Kidney capillary endothelial cell (primary cell): ENCODE measurements around the gene CFAP100.

Experiments
- DNase-seq: peaks from one replicate; pipeline ENCODE4 v3.0.0-alpha.2; 2018; ENCODE audit warnings: low spot score

Gene CFAP100

DNA sequence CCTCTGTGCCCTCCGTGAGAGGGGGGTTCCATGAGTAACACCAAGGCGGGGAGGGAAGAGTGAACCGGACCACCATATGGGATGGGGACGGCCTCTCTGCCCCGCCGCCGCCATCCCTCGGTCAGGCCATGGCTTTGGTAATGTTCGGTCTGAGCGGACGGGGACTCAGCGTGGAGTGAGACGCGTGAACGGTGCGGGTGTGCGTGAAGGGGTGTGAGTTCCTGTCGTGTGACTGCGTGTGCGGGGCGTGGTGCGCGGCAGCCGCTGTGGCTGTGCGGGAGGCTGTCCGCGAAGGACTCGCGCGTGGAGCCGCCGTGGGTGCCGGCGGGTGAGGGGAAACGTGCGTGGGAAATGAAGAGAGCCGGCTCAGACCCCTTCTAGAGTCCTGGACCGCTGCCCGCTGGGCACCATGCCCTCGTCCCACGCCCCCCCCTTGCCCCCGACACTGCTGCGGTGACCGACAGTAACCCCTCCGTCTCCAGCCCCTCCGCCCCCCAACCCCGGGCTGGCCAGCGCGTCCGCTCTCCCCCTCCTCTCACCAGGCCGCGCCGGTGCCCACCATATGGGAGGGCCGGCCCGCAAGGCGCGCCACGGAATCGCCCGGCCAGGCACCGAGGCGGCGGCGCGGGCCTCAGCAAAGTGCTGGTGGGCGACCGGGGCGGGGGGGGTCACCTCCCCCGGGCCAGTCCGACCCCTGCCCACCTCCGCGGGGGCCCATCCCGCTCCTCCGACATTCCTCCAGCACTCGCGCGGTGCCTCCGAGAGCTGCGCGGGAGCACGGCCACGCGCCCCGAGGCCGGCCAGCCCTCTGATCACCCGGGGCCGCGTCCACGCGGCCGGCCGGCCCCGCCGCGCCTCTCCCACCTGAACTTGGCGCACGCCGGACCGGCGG is 38.1 kb upstream of the CFAP100 start:
- no peak for DNase-seq

GRCh38 chr3:126357295-126358037 is 37.2 kb upstream of the CFAP100 start, which contains the start of gene KLF15:
TSS of gene KLF15 (minus strand) at chr3:126357408. CDS start at chr3:126352922, 4,486 bp downstream.
- DNase-seq, result peak; percentile 72

DNA sequence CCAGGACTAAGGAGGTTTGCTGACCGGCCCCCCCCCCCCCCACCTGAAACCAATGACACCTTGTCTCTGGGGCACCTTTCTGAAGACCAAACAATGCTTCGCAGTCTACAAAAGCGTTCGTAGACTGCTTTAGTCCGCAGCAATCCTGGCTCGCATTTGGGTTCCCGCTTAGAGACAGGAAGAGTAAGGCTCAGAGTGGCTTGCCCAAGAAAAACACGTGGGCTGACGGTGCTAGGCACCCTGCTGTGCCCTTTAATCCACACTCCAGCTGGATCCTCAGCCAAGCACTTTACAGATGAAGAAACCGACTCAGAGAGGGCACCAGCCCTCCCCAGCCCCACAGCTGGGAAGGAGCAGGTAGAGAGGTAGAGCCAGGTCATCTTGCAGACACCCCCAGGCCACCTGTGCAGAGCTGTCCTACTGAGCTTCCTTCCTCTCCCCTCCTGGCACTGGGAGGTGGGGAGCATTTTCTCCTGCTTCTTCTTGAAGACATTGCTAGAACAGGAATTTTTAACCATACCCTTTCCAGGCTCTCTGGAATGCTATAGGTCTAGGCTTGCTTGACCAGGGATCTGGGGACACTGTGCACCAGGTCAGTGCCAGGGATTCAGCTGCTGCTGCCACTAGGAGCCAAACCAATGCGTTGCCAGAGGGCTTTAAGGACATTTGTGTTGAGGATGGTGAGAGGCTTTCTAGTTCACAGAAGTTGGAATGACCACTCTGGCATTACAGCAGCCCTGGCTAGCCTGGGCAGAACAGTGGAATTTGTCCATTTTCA is 36.5 kb upstream of the CFAP100 start:
- DNase-seq, result no peak

GRCh38 chr3:126358816-126359181 is 35.9 kb upstream of the CFAP100 start:
- no peak for DNase-seq

DNA sequence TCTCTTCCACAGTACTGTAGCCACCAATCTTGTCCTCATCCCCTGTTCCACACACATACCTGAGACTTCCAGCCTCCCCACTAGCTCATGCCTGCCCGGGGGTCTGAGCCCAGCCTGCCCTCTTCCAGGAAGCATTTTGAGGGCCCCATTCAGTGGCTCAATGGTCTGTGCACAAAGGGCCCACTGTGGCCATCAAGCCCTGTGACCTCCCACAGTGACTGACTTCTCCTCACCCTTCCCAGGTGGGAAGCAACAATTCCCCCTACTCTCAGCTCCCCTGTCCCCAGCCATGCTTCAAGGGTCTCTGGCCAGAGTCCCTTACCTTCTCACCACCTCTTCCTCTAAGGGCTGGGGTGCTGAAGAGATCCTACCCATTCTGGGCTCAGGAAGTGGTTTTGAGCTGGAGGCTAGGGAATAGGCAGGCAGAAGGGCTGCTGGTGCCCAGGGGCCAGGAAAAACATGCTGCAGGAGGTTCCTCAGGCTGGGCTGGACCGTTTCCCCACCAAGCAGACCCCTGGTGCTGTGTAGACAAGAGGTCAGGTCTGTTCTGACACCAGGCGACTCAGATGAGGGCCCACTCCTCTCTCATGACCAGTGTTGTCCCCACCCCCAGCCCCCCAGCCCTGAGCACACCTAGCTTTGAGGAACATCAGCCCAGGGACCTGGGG is 34.5 kb upstream of the CFAP100 start:
- DNase-seq, result no peak

DNA sequence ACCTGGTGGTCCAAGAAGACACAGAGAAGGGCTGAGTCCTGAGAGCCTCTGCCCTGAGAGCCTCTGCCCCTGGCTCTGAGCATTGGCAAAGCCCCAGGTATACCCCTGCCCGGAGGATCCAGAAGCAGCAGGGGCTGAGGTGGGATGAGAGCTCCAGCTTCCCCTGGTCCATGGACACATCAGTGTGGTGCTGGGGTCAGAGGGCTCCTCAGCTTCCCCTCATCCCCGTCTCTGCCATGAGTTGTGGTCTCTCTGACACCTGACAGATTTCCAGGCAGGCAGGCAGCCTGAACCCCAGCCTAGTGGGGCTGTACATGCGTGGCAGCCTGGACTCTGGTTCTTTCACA is 34.0 kb upstream of the CFAP100 start:
- no peak for DNase-seq

DNA sequence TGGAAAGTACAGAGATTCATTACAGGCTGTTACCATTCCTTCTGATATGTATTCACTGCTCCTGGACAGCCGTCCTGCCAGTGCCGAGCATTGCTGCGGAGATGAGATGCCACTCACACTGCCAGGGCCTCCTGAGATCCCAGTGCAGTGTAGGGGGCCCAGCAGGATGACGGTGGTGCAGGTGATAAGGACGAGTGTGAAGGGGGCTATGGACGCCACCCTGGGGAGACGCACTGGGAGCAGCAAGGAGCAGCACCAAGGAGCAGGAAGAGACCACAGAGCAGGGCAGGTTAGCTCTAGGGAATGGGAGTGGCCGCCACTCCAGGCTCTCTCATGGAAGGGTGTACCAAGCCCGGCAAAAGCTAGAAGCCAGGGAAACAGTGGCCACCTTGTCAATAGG is 33.5 kb upstream of the CFAP100 start:
- no peak for DNase-seq

DNA sequence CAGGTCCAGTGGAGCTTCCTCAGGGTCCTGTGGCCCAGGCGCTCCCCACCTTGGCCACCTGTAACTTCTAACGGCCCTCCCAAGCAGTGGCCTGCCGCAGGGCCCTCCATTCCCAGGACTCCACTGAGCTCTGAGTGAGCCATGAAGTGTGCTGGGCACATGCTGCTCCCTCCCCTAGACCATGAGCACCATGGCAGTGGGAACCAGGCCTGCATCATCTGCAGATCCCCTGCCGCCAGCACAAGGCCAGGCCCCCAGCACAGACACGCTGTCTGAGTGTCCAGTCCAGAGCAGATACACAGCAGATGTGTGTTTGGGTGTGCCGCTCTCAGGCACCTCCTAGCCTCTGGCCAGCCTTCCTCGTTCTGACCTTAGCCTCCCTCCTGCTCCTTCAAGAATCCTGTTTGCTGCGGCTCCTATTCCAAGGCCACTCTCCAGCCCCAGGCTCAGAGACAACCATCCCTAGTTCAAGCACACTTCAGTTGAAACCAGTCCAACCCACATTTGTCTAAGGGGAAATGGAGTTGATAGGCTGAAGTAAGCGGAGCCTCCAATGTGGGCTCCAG is 30.5 kb upstream of the CFAP100 start:
- no peak for DNase-seq

- DNase-seq, result no peak
These were observed 29.9 kb upstream of the CFAP100 start for GRCh38 chr3:126364731-126365301.

GRCh38 chr3:126365351-126366277 is 29.1 kb upstream of the CFAP100 start:
- DNase-seq, result no peak

DNA sequence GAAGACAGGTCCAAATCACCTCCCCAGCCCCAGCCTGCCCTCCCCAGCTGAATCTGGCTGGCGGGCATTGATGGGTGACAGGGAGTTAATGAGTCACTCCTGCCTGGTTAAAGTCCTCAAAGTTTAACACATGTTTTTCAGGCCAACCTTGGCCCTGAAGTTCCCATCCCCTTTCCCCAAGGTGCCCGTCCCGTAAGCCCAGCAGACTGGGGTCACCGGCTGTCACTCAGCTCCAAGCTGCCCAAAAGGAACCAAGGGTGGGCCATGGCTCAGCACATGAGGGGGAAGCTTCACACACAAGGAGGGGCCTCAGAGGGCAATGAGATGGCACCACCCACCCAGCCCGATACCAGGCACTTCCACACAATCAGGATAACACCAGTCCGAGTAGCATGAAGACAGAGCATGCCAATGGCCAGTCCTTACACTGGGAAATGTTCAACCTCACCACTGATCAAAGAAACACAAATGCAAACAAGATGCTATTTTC is 27.3 kb upstream of the CFAP100 start:
- DNase-seq, result no peak

GRCh38 chr3:126369490-126369889 is 25.2 kb upstream of the CFAP100 start:
- no peak for DNase-seq

- DNase-seq, result no peak
These were observed 24.7 kb upstream of the CFAP100 start for GRCh38 chr3:126370055-126370454.

- DNase-seq, result no peak
These were observed 24.1 kb upstream of the CFAP100 start for GRCh38 chr3:126370606-126371005.

GRCh38 chr3:126371096-126371705 is 23.5 kb upstream of the CFAP100 start:
- no peak for DNase-seq

DNA sequence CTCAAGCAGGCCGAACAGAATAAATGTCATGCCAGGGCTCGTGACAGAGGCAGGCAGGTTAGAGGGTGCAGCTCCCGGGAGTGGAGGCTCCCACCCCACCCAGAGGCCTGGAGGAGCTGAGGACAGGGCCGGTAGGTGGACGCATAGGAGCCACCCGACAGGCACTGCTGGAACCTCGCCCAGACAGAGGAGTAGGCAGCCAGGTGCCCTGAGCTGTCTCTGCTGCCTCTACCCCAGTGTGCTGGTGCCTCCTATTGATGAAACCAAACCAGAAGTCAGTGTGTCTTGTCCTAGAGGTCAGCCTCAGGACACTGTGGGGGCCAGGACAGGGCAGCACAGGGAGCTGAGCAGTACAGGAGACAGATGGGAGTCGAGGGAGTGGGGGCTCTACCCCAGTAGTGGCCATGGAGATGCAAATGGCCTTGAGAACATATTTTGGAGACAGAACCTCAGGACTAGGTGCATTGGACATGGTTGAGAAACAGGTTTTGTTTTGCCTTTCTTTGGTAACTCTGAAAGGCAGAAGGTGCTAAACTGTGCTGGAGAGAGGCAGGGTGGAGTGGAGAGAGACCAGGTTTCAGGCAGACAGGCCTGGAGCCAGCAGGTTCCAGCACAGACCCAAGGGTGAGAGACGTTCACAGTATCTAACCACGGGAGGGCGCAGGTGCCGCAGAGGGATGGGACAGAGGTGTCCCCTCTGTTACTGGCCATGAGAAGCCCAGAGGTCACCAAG is 22.1 kb upstream of the CFAP100 start:
- DNase-seq, result no peak

DNA sequence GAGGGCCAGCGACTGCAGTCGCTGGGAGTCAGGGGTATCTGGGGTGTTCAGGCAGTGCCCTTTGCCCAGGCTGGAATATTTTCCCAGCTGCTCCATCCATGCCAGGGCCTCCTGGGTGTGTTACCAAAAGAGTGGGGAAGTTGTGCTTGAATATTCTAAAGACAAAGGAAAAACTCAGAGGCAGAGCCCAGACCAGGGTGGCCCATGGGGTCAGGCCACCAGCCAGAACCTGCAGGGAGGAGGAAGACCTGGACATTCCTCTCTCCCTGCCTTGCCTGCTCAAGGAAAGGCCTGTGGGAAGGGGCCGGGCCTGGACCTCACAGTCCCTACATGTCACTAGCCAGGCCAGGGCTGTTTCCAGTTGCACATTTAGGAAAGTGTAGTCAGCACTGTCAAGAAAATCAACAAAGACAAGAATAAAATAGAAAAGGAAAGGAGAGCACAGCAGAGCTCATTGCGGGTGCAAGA is 21.5 kb upstream of the CFAP100 start:
- no peak for DNase-seq

DNA sequence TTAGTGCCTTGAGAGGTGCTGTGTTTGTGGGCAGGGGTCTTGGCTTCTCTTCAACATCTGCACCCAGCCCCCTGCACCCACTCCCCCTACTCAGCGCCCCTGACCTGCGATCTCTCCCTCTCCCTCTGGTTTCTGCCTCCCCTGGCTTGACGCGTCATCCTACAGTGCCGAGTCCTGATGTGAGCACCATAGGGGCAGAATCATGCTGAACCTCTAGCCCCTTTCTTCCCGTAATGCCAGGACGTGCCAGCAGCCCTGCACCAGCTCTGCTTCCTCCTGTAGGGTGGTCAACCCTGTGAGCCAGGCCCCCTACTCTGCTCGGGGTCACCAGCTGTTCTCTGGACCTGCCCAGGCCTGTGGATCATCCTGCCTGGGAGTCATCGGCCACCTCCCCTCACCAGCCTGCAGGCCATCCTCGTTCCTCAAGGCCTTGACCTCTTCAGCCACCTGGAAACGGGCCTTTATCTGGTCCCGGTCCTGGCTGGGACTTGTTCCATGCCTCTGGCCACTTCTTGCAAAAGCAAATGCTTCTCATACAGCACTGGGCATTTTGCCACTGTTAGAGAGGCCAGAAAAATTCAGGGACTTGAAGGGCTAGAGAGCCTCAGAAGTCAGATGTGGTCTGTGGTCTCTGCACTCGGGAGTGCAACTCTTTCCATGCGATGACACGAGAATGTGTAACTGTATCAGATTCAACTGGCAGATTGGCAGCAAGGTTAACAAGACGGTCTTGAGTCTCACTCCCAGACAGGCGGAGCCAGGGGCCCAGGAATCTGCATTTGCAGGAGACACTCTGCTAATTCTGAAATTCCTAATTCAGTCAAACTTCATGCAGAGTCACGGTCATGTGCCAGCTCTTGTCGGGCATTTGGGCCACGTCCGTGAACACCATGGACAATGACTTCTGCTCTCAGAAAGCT is 20.8 kb upstream of the CFAP100 start:
- DNase-seq, result no peak
